ENCODE results near the gene PIP4K2C. TPM values are rescaled to one million over a fixed set of nuclear protein-coding genes. Genes with fewer than 3 reads are reported as not detected.

Gene PIP4K2C
- total RNA-seq, 4 donors from 2014 or later = 36.9 to 68.9 (median 51.5) TPM

GRCh38 chr12:57602544-57602943, 11.6 kb downstream of the PIP4K2C start:
- peaks cover 50% of the 10 kb centered on the region for H3K36me3 ChIP-seq
- H3K4me3 ChIP-seq = no peak overlapping the region
- peaks cover 24% of the 10 kb centered on the region for H3K4me1 ChIP-seq
- TF ChIP-seq POLR2A (IDR thresholded peaks at IDR 0.05) = no peak
- TF ChIP-seq POLR2AphosphoS5 (IDR thresholded peaks at IDR 0.05) = no peak
- TF ChIP-seq EP300 (IDR thresholded peaks at IDR 0.05) = no peak
- no peak for TF ChIP-seq CTCF (IDR thresholded peaks at IDR 0.05)
- H3K27ac ChIP-seq = no peak overlapping the region
- no peak for DNase-seq (ENCODE audit: low spot score in 2 of 2)
- no peaks in the 10 kb centered on the region for H3K27me3 ChIP-seq
- no peaks in the 10 kb centered on the region for H3K9me3 ChIP-seq

- no peak overlapping the region for H3K4me3 ChIP-seq
- peaks cover 43% of the 10 kb centered on the region for H3K36me3 ChIP-seq
- no peak for TF ChIP-seq POLR2A (IDR thresholded peaks at IDR 0.05)
- no peak for TF ChIP-seq POLR2AphosphoS5 (IDR thresholded peaks at IDR 0.05)
- no peak for TF ChIP-seq EP300 (IDR thresholded peaks at IDR 0.05)
- TF ChIP-seq CTCF (IDR thresholded peaks at IDR 0.05) = no peak
- 60% methylated on average over 2 of the region's 2 CpGs for WGBS
- DNase-seq (ENCODE audit: low spot score in 2 of 2) = no peak
- peaks cover 24% of the 10 kb centered on the region for H3K4me1 ChIP-seq
- no peaks in the 10 kb centered on the region for H3K27me3 ChIP-seq
- no peak overlapping the region for H3K27ac ChIP-seq
- no peaks in the 10 kb centered on the region for H3K9me3 ChIP-seq
Measured at GRCh38 chr12:57603324-57603723, 12.3 kb downstream of the PIP4K2C start.

- Histone ChIP-seq H3K9me3 (no peaks in the 10 kb centered on the region), H3K36me3 (peaks cover 38% of the 10 kb centered on the region), H3K4me1 (peaks cover 24% of the 10 kb centered on the region), H3K27ac (peak overlapping the region; percentile 81), H3K27me3 (no peaks in the 10 kb centered on the region), H3K4me3 (peak overlapping the region; percentile 64)
- TF ChIP-seq POLR2AphosphoS5 (IDR thresholded peaks at IDR 0.05) (no peak), CTCF (IDR thresholded peaks at IDR 0.05) (no peak), EP300 (IDR thresholded peaks at IDR 0.05) (no peak), POLR2A (IDR thresholded peaks at IDR 0.05) (no peak)
- 16% methylated on average over 6 of the region's 6 CpGs for WGBS
- no peak for DNase-seq (ENCODE audit: low spot score in 2 of 2)
Measured at GRCh38 chr12:57603815-57604453, 12.9 kb downstream of the PIP4K2C start.

GRCh38 chr12:57604454-57604991, 13.5 kb downstream of the PIP4K2C start, which contains the start of gene DTX3:
TSS of gene DTX3 (plus strand) at chr12:57604824. CDS start at chr12:57606518, 1,694 bp downstream.
- Histone ChIP-seq H3K36me3 (peaks cover 32% of the 10 kb centered on the region), H3K27me3 (no peaks in the 10 kb centered on the region), H3K27ac (peak within 1 kb of the TSS; percentile 81), H3K9me3 (no peaks in the 10 kb centered on the region), H3K4me3 (peak within 1 kb of the TSS; percentile 64), H3K4me1 (peaks cover 27% of the 10 kb centered on the region)
- no peak for DNase-seq (ENCODE audit: low spot score in 2 of 2)
- 4% methylated on average over 16 of the region's 36 CpGs for WGBS
- TF ChIP-seq POLR2AphosphoS5 (IDR thresholded peaks at IDR 0.05) (no peak), POLR2A (IDR thresholded peaks at IDR 0.05) (no peak), EP300 (IDR thresholded peaks at IDR 0.05) (no peak), CTCF (IDR thresholded peaks at IDR 0.05) (no peak)

GRCh38 chr12:57604992-57605810, 14.2 kb downstream of the PIP4K2C start:
- no peak for DNase-seq (ENCODE audit: low spot score in 2 of 2)
- H3K36me3 ChIP-seq = peaks cover 26% of the 10 kb centered on the region
- H3K4me3 ChIP-seq = peak overlapping the region; percentile 64
- no peaks in the 10 kb centered on the region for H3K27me3 ChIP-seq
- H3K9me3 ChIP-seq = no peaks in the 10 kb centered on the region
- 5% methylated on average over 7 of the region's 25 CpGs for WGBS
- peak overlapping the region; percentile 81 for H3K27ac ChIP-seq
- TF ChIP-seq CTCF (IDR thresholded peaks at IDR 0.05) = no peak
- no peak for TF ChIP-seq POLR2A (IDR thresholded peaks at IDR 0.05)
- TF ChIP-seq EP300 (IDR thresholded peaks at IDR 0.05) = no peak
- peaks cover 34% of the 10 kb centered on the region for H3K4me1 ChIP-seq
